ENCODE measurements around the gene LAMA2.

DNA sequence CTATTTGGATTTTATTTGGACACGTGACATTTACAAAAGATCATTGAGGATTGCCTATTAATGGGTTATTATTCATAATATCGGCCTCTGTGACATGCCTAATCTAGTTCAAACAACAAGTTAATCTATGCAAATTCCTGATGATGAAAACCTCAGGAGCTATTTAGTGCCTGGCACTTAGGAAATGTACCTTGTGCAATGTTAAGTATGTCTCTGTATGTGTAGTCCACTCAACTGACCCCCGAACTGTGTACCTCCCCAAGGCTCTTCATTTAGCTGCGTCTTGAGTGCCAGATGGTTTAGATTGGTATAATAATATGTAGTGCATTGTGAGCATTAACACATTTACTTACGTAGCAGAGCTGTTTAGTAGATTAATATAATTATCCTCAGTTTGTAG, 6.9 kb downstream of the LAMA2 start:
- TF ChIP-seq, protein P1, sequence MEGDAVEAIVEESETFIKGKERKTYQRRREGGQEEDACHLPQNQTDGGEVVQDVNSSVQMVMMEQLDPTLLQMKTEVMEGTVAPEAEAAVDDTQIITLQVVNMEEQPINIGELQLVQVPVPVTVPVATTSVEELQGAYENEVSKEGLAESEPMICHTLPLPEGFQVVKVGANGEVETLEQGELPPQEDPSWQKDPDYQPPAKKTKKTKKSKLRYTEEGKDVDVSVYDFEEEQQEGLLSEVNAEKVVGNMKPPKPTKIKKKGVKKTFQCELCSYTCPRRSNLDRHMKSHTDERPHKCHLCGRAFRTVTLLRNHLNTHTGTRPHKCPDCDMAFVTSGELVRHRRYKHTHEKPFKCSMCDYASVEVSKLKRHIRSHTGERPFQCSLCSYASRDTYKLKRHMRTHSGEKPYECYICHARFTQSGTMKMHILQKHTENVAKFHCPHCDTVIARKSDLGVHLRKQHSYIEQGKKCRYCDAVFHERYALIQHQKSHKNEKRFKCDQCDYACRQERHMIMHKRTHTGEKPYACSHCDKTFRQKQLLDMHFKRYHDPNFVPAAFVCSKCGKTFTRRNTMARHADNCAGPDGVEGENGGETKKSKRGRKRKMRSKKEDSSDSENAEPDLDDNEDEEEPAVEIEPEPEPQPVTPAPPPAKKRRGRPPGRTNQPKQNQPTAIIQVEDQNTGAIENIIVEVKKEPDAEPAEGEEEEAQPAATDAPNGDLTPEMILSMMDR (IDR thresholded peaks at IDR 0.05; ENCODE audit: low read length) = no peak
- no peak for TF ChIP-seq EZH2 (IDR thresholded peaks at IDR 0.05; ENCODE audit: borderline replicate concordance, low read length)
